Measurements from ENCODE around the gene ERI3.
A peak's percentile ranks its signal among the peaks of the same experiment; 100 is the strongest.
"Not testable (repeated sequence)": the region's sequence is repeated elsewhere in the genome, so short reads cannot be mapped to it uniquely, and the experiment has no call there.

Gene ERI3

GRCh38 chr1:44235808-44236207 lies 119.2 kb downstream of the ERI3 start:
- no peak for DNase-seq

GRCh38 chr1:44233593-44233992 lies 121.5 kb downstream of the ERI3 start:
- DNase-seq: no peak

- no peak for DNase-seq
Measured at GRCh38 chr1:44230796-44231195, 124.3 kb downstream of the ERI3 start.

GRCh38 chr1:44229435-44230167 lies 125.5 kb downstream of the ERI3 start:
- DNase-seq: no peak

- DNase-seq: no peak
Measured at GRCh38 chr1:44228218-44228617, 126.8 kb downstream of the ERI3 start.

- DNase-seq: no peak
Measured at GRCh38 chr1:44227211-44227610, 127.8 kb downstream of the ERI3 start.

GRCh38 chr1:44225761-44226160 lies 129.3 kb downstream of the ERI3 start:
- DNase-seq: no peak

- DNase-seq: no peak
Measured at GRCh38 chr1:44223187-44223610, 131.9 kb downstream of the ERI3 start.

GRCh38 chr1:44222397-44223186 lies 132.5 kb downstream of the ERI3 start:
- no peak for DNase-seq

GRCh38 chr1:44221769-44222168 lies 133.3 kb downstream of the ERI3 start:
- no peak for DNase-seq

- no peak for DNase-seq
Measured at GRCh38 chr1:44220755-44221154, 134.3 kb downstream of the ERI3 start.

- DNase-seq: no peak
Measured at GRCh38 chr1:44220001-44220751, 134.9 kb downstream of the ERI3 start.

GRCh38 chr1:44219301-44219626 lies 135.8 kb downstream of the ERI3 start:
- DNase-seq: no peak

- DNase-seq: no peak
Measured at GRCh38 chr1:44218503-44219300, 136.4 kb downstream of the ERI3 start.

GRCh38 chr1:44217809-44218410 lies 137.1 kb downstream of the ERI3 start:
- peak in 1 of 2 experiments; percentile 21 for DNase-seq

GRCh38 chr1:44213222-44214112 lies 141.6 kb downstream of the ERI3 start, which contains the start of gene DMAP1:
TSS of gene DMAP1 (plus strand) at chr1:44213471. CDS start at chr1:44213754, 283 bp downstream.
- DNase-seq: peak; percentile 39 to 63

- no peak for DNase-seq
Measured at GRCh38 chr1:44212355-44213221, 142.5 kb downstream of the ERI3 start.

- DNase-seq: no peak
Measured at GRCh38 chr1:44210595-44210994, 144.5 kb downstream of the ERI3 start.

- no peak for DNase-seq
Measured at GRCh38 chr1:44208226-44208625, 146.8 kb downstream of the ERI3 start.

GRCh38 chr1:44206545-44206944 lies 148.5 kb downstream of the ERI3 start:
- not testable (repeated sequence) for DNase-seq

All from cerebellar nuclear complex (tissue), 1 donor.